Measurements from ENCODE around the gene TTN.

TTN gene

DNA sequence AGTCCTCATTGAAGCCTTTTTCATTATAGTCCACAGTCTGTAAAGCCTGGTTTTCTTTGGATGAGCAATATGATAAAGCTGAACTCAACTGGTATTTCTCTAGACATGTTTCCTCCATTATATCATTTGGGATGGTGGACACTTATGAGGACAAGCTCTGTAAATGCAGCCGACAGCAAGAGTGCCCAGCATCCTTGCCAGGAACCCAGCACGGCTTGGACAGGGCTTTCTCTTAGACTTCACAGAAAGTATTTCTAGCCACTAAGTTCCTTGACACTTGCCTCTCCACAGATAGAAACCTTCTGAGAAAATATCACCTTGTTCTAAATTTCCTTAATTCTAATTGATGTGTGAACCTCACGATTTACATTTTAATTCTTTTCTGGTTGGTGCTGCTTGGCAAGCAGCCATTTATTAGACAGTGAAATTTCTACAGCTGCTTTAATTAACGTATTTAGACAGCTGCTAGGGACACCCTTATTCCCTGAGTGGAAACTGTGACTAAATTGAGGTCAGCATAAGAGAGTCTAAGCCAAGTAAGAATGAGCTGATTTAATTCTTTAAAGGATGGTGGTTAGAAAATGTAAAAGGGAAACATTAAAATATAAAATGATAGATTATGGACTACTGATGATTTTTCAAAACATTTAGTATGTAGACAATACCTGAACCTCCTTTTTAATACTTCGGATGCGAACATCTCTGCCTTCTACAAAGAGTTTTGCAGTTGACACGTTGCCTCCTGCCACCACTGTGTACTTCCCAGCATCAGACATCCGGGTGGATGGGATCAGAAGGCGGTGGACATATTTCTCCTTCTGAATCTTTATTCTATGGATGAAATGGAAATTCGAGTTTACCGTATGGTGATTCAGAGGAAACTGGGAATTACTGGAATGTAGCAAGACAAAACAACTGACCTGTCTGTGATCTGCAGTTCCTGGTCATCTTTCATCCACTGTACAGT is 39.8 kb downstream of the TTN start:
- H3K4me3 ChIP-seq (ENCODE audit: control insufficient read depth, low read depth, low read length), result no peak overlapping the region
- TF ChIP-seq, protein P1, sequence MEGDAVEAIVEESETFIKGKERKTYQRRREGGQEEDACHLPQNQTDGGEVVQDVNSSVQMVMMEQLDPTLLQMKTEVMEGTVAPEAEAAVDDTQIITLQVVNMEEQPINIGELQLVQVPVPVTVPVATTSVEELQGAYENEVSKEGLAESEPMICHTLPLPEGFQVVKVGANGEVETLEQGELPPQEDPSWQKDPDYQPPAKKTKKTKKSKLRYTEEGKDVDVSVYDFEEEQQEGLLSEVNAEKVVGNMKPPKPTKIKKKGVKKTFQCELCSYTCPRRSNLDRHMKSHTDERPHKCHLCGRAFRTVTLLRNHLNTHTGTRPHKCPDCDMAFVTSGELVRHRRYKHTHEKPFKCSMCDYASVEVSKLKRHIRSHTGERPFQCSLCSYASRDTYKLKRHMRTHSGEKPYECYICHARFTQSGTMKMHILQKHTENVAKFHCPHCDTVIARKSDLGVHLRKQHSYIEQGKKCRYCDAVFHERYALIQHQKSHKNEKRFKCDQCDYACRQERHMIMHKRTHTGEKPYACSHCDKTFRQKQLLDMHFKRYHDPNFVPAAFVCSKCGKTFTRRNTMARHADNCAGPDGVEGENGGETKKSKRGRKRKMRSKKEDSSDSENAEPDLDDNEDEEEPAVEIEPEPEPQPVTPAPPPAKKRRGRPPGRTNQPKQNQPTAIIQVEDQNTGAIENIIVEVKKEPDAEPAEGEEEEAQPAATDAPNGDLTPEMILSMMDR (IDR thresholded peaks at IDR 0.05; ENCODE audit: control insufficient read depth, insufficient read depth, low read depth, low read length, missing control alignments), result no peak
- DNase-seq (ENCODE audit: low read depth), result no peak

GRCh38 chr2:178764097-178764496 is 43.1 kb downstream of the TTN start:
- DNase-seq (ENCODE audit: low read depth), result no peak
- H3K4me3 ChIP-seq (ENCODE audit: control insufficient read depth, low read depth, low read length), result no peak overlapping the region
- TF ChIP-seq, protein P1 (IDR thresholded peaks at IDR 0.05; ENCODE audit: control insufficient read depth, insufficient read depth, low read depth, low read length, missing control alignments), result no peak

- H3K4me3 ChIP-seq (ENCODE audit: control insufficient read depth, low read depth, low read length), result no peak overlapping the region
- DNase-seq (ENCODE audit: low read depth), result peak; percentile 8
- TF ChIP-seq, protein P1 (IDR thresholded peaks at IDR 0.05; ENCODE audit: control insufficient read depth, insufficient read depth, low read depth, low read length, missing control alignments), result peak; percentile 71
Observed at GRCh38 chr2:178761759-178762371, 45.4 kb downstream of the TTN start.

- TF ChIP-seq, protein P1 (IDR thresholded peaks at IDR 0.05; ENCODE audit: control insufficient read depth, insufficient read depth, low read depth, low read length, missing control alignments), result no peak
- peak; percentile 10 for DNase-seq (ENCODE audit: low read depth)
Observed at GRCh38 chr2:178756843-178757242, 50.4 kb downstream of the TTN start.

GRCh38 chr2:178756343-178756742 is 50.9 kb downstream of the TTN start:
- H3K4me3 ChIP-seq (ENCODE audit: control insufficient read depth, low read depth, low read length), result no peak overlapping the region
- TF ChIP-seq, protein P1 (IDR thresholded peaks at IDR 0.05; ENCODE audit: control insufficient read depth, insufficient read depth, low read depth, low read length, missing control alignments), result no peak
- DNase-seq (ENCODE audit: low read depth), result no peak

More at GRCh38 chr2:178756843-178757242, 50.4 kb downstream of the TTN start:
- H3K4me3 ChIP-seq (ENCODE audit: control insufficient read depth, low read depth, low read length), result no peak overlapping the region

DNA sequence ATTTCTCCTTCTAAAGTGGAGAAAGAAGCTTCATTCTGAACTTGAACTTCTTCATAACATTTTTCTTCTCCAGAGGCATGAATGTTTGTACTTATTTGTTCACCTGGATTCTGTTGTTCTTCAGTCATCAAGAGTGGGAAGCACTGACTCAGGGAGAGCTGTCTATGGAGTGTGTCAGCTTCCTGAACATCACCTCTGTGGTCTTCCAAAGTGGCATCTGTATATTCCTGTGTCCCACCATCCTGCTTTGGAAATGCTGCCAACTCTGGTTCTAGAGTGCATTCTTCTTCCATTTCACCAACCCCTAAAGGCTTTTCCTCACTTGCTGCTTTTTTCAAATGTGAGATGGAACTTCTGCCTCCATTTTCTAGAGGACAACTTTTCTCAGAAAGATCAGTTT is 59.5 kb downstream of the TTN start:
- DNase-seq (ENCODE audit: low read depth), result no peak
- no peak overlapping the region for H3K4me3 ChIP-seq (ENCODE audit: control insufficient read depth, low read depth, low read length)
- TF ChIP-seq, protein P1 (IDR thresholded peaks at IDR 0.05; ENCODE audit: control insufficient read depth, insufficient read depth, low read depth, low read length, missing control alignments), result no peak
